Embryonic facial prominence (tissue), 1 donor: ENCODE results near the gene JUP.
"Not testable (repeated sequence)": the region's sequence is repeated elsewhere in the genome, so short reads cannot be mapped to it uniquely, and the experiment has no call there.

Source experiments
- DNase-seq: peaks from one replicate; pipeline ENCODE4 v3.0.0-alpha.2; 2016; ENCODE audit errors: extremely low spot score

The JUP gene

DNA sequence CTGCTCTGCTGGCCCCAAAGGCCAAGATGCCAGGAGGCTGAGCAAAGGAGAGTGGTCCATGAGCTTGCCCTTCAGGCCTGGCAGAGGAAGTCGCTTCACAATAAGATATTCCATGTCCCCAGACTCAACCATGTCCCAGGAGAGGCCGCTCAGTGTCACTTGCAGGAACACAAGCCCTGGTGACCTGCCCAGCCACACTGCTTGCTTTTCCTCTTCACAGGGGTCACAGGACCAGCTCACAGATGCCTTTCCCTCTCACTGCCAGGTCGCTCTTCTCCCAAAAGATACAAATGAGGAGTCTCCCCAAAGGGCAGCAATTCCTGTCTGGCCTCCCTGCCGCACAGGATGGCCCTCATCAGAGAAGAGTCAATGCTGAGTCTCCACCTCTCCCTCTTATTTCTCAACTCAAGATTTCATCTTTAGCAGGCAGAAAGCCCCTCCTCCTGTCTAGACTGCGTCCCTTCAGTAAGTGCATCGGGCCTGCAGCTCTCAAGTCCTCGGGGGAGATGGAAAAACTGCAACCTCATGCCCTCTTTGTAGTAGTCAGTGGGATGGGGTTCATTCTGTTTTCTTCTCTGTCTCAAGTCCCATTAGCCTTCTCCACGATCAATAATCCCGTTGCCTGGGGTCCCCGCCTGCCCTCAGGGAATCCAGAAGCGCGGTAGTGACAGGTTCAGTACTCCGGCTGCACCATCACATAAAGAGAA, 5.0 kb downstream of the JUP start:
- DNase-seq, result no peak

DNA sequence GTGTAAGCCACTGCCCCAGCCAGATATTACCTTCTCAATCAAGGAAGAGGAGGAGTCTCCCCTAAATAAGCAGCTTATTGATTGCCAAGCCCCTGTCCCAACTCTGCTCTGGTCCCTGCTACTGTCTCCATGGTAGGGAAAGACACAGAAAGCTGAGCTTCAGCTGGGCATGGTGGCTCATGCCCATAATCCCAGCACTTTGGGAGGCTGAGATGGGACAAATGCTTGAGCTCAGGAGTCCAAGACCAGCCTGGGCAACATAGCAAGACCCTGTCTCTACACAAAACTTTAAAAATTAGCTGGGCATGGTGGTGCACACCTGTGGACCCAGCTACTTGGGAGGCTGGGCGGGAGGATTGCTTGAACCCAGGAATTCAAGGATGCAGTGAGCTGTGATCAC, 6.6 kb downstream of the JUP start:
- DNase-seq, result no peak

- DNase-seq, result no peak
Measured at GRCh38 chr17:41777574-41778188, 8.8 kb downstream of the JUP start.

DNA sequence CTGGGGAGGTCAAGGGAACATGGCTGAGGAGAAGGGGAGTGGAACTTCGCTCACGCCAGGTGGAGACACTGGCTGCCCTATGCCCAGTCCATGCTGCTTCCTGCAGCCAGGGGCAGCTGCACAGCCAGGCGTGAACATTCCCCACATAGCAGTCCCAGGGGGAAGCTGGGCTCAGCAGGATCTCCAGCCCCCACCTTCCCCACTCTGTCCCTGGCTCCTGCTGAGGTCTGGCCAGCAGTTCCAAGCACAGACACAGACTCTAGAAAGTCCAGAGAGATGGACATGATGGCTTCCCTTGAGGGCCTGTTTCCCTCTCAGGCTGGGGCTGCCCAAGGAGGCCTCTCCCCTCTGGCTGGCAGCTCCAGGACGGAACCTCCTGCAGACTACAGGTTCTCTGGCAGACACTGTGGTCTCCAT, 9.3 kb downstream of the JUP start:
- DNase-seq, result no peak

GRCh38 chr17:41776262-41776900, 10.1 kb downstream of the JUP start:
- not testable (repeated sequence) for DNase-seq

DNA sequence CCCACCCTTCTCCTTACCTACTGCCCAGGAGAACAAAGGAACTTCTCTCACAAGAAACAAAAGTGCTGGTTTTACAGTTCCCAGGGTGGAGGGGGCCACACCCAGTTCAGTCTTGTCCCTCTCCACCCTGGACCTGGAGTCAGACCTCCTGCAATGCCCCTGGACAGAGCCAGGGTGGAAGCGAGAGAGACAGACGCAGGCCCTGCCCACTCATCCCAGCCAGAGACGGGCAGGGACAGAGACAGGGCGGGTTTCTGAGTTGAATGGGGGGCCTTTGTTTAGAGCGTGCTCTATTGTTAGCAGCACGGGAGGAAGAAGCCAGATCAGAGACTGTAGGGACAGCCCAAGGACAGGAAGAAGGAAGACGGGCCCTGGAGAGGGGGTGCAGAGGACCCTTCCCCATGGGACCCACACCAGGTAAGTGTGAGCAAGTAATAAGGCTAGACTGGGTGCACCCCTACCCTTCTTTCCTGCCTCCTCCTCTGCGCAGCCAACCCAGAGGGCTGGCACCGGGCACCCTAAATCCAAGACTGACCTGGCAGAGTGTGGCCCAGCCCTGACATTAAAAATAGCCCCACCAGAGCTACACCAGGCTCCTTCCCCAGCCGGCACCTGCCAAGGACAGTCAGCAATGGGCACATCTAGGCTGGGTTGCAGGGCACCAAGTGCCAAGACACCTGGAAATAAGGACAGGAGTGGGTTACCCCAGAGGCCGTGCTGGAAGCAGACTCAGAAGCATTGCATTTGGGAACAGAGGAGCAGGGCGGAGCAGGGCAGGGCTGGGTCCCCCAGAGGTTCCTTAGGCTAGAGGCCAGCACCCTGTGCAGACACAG, 10.9 kb downstream of the JUP start:
- DNase-seq, result no peak

GRCh38 chr17:41773731-41774193, 12.7 kb downstream of the JUP start:
- DNase-seq, result no peak

- no peak for DNase-seq
Measured at GRCh38 chr17:41773190-41773588, 13.3 kb downstream of the JUP start.

DNA sequence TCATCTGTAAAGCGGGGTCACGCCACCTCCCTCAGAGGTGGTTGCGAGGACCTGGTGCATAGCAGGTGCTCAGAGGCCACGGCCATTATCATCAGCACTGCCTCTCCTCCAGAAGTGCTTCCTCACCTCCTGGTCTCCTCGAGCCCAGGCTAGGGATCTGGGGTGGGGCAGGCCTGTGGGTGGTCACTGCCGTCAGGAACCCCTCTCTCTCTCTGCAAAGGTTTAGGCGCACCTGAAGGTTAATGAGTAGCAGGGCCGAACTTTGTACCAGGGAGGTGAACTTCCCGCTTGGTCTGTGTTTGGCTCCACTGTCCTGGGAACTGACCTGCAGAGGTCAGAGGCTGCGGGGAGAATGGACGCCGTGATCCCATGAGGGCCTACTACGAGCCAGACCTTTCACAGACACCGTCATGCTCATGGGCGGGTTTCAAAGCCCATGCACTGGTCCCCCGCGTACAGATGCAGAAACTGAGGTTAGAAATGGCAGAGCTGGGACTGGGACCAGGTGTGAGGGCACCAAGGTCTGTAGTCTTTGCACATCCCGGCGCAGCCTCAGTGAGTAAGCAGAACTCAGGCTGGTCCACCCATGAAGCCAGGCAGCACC, 13.8 kb downstream of the JUP start:
- no peak for DNase-seq

DNA sequence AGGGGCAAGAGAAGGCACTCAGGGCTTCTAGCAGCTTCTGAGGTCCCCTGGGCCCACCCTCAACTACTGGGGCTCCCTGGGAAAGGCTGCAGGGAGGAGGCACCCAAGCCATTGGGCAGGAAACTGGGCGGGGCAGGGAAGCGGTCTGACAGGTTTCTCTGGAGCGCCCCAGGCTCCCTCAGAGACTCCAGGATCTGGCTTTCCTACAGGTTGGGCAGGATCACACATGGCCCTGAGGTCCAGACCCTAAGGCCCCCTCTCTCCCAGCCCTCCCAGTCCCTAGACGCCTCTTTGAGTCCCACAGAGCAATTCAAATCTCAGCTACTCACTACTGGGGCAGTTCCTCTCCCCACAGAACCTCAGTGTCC, 14.3 kb downstream of the JUP start:
- no peak for DNase-seq

- DNase-seq, result no peak
Measured at GRCh38 chr17:41771389-41772206, 14.9 kb downstream of the JUP start.

GRCh38 chr17:41769985-41770384, 16.5 kb downstream of the JUP start:
- DNase-seq, result no peak

DNA sequence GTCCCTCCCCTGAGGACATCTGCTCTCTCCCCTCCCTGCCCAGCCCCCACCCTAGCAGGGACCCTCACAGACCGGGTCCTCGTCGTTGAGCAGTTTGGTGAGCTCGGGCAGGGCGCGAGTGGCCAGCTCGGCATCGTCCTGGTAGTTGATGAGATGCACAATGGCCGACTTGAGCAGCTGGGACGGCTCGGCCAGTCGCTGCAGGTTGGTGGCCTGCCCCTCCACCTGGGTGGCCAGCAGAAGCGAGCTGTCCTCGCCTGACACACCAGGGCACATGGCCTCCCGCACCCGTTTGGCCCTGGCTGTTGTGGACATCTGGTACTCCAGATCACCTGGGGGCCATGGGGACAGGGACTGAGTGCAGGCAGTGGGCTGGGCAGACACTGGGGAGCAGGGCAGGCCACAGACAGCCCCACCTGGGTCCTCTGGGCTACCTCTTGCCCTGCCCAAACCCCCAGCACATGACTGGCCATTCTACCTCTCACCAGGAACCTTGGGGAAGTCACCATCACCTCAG, 17.1 kb downstream of the JUP start:
- no peak for DNase-seq

DNA sequence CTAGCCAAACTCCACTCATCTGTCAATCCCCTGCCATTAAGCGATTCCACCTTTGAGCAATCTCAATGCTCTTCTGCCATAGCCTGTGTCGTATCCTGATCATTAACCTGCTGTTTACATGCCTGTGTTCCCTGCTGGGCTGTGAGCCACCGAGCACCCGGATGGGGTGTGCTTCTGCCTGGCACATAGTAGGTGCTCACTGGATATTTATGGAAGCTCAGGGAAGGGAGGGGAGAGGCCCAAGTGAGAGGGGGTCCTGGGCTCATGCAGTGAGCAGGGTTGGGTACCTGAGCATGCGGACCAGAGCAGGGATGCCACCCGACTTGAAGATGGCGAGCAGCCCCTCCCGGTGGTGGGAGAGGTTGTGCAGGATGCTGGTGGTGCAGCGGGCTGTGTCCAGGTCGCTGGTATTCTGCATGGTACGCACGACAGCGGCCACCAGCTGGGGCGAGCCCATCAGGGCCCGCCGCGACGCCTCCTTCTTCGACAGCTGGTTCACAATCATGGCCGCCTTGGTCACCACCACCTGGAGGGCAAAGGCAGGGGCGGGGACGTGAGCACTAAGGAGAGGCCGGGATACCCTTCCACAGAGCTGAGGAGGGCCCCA, 17.7 kb downstream of the JUP start:
- no peak for DNase-seq

DNA sequence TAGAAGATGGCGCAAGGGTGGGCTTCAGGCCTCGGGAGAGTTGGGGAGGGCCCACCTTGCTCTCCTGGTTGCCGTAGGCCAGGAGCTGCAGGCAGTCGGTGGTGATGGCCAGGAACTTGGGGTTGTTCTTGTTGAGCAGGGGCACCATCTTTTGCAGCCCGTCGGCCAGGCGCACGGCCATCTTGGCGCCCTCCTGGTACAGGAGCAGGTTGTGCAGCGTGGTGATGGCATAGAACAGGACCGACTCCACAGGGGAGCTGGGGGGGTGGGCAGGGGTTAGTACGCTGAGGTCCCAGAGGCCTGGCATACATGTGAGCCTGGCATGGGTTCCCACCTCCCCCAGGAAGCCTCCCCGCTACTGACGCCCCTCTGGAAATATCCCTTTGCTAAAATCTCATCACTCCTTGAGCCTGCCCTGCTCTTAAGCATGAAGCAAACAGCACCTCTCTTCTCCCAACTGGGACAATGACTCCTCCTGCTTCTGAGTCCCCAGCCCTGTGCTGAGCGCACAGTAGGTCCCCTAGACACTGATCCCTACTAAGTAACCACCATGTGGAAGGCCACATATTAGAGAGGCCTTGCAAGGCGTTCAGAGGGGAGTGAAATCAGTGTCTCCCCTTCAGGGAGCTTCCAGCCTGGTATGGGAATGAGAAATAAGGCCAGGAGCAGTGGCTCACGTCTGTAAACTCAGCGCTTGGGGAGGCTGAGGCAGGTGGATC, 19.0 kb downstream of the JUP start:
- no peak for DNase-seq

DNA sequence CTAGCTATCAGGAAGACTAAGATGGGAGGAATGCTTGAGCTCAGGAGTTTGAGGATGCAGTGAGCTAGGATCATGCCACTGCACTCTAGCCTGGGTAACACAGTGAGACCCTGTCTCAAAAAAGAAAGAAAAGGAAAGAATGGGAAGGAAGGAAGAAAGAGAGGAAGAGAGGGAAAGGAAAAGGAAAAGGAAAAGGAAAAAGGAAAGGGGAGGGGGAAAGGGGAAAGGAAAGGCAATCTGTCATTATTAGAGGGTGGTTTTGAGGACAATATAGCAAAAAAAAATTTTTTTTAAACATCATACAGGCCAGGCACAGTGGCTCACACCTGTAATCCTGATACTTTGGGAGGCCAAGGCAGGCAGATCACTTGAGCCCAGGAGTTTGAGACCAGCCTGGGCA, 20.4 kb downstream of the JUP start:
- no peak for DNase-seq

DNA sequence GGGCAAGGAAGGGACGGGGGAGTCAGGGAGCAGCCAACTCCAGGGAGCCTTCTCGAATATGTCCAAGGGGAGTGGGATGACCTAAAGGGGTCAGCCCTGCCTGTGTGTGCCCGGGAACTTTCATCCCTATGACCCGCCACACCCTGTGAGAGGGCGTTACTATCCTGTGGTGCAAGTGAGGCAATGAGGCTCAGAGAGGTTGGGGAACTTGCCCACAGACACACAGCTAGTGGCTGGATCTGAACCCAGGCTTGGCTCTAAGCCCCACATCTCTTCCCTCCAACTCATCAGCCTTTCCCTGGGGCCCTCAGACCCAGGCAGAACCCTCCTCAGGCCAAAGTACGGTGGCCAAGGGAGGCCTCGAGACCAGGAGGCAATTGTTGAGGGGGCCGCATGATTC, 23.2 kb downstream of the JUP start:
- DNase-seq, result no peak

DNA sequence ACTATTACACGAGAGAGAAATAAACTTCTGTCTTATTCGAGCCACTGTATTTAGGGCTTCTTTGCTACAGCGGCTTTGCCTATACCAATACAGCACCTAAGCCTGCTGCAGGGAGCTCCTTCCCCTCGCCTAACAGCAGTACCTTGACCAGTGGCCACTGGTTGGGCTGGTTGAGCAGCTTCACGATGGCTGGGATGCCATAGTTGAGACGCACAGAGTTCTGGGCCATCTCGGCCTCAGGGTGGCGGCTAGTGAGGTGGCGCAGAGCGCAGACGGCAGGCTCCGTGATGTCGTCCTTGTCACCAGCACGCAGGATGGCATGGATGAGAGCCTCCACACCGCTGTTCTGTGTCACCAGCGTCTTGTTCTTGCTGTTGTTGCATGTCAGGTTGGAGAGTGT, 23.7 kb downstream of the JUP start:
- DNase-seq, result no peak

- DNase-seq, result no peak
Measured at GRCh38 chr17:41762391-41762790, 24.1 kb downstream of the JUP start.

- no peak for DNase-seq
Measured at GRCh38 chr17:41760878-41761277, 25.6 kb downstream of the JUP start.
